Measurements from ENCODE around the gene MOG. TPM values are rescaled to one million over a fixed set of nuclear protein-coding genes. Genes with fewer than 3 reads are reported as not detected.

The MOG gene
- total RNA-seq, 1 experiment from 2014 or later: not detected

DNA sequence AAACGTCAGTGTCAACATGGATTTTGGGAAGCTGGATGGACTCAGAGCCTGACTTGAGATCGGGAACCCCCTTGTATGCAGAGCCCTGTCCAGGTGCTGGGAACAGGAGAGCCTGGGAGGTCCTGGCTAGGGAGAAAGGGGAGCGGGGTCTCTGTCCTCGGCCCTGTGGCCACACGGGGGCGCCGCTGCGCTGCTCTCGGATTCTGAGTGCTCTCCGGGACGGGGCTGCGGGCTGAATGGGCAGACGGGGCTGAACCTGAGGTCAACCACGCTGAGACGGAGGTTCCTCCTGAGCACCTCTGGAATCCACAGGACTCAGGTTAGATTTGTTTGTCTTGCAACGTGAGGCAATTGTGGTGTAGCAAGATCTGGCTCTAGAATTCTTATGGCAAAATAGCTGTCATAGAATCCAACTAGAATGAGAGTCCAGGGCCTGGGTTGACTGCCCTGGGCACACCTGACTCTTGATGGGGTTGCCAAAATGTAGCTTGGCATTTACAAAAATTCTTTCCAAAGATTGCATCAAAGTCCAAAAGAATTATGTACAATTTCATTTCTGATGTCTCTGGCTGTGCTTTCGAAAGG, 45.7 kb downstream of the MOG start:
- H3K4me1 Mint-ChIP-seq (ENCODE audit: low read depth, unreplicated experiment): no peaks in the 10 kb centered on the region
- peak; percentile 89 for TF ChIP-seq CTCF (IDR thresholded peaks at IDR 0.05; ENCODE audit: unreplicated experiment)
- H3K9me3 Mint-ChIP-seq (ENCODE audit: low read depth, unreplicated experiment): no peaks in the 10 kb centered on the region
- BruUV-seq (replicated peaks): no TSS peak
- peaks cover 41% of the 10 kb centered on the region for H3K27me3 Mint-ChIP-seq (ENCODE audit: unreplicated experiment)
- CTCF ChIA-PET: interaction anchor here (0.9 to 1.2 kb wide), 5 partner anchors 9 to 263 kb away, joined by 3 to 6 read pairs (median 3); no protein-coding TSS in a partner anchor
- H3K4me3 Mint-ChIP-seq (ENCODE audit: low read depth, unreplicated experiment): no peak overlapping the region
- H3K36me3 Mint-ChIP-seq (ENCODE audit: insufficient read depth, unreplicated experiment): no peaks in the 10 kb centered on the region
- DNase-seq: peak; percentile 91
- no peak overlapping the region for H3K27ac Mint-ChIP-seq (ENCODE audit: unreplicated experiment)
- intact Hi-C loops (cut with micrococcal nuclease; ENCODE audit: unreplicated experiment): no loop called here

DNA sequence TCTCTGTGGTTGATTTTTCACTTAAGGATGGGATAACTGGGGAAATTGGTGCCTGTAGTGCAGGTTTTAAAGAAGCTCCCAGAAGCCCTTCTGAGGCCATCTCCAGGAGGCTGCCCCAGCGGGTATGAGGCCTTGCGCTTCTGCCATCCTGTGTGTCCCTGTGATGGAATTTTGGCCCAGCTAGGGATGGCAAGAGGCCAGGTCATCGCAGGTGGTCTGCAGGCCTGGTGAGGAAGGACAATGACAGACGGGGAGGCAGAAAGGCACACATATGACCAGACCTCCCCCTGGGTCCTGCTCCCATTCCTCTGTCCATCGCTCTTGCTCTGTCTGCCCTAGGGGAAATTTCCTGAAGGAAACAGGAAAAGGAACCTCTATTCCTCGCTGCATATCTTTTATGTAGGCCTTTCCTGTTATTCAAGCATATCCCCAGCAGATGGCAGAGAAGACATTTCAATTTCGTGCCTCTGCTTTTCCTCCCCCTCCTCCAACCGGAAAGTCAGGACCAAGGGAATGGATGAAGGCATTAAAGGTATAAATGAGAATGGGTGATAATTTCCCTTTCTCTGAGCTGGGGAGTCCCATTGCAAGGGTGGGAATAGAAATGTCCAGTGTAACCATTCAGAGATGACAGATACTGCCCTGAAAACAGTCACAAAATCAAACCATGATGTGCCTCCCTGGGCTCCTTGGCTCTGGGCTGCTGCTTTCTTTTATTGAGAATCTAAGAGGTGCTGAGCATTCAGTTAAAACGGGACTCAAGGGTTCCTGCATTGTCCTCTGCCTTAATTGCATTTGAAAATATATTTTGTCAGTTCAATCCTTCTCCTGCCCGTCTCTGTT, 48.7 kb downstream of the MOG start:
- Mint-ChIP-seq H3K36me3 (ENCODE audit: insufficient read depth, unreplicated experiment) (no peaks in the 10 kb centered on the region), H3K4me1 (ENCODE audit: low read depth, unreplicated experiment) (peaks cover 8% of the 10 kb centered on the region), H3K4me3 (ENCODE audit: low read depth, unreplicated experiment) (no peak overlapping the region), H3K27ac (ENCODE audit: unreplicated experiment) (no peak overlapping the region), H3K9me3 (ENCODE audit: low read depth, unreplicated experiment) (no peaks in the 10 kb centered on the region), H3K27me3 (ENCODE audit: unreplicated experiment) (peaks cover 61% of the 10 kb centered on the region)
- intact Hi-C loops (cut with micrococcal nuclease; ENCODE audit: unreplicated experiment): loop anchor here (1.0 to 5.0 kb wide), 4 partner anchors 33 to 307 kb away; no protein-coding TSS in a partner anchor
- peak; percentile 64 for DNase-seq
- CTCF ChIA-PET: interaction anchor here (0.5 to 0.9 kb wide), 3 partner anchors 12 to 1221 kb away, joined by 3 to 4 read pairs (median 4); no protein-coding TSS in a partner anchor
- BruUV-seq (replicated peaks): no TSS peak
- TF ChIP-seq CTCF (IDR thresholded peaks at IDR 0.05; ENCODE audit: unreplicated experiment): peak; percentile 71

DNA sequence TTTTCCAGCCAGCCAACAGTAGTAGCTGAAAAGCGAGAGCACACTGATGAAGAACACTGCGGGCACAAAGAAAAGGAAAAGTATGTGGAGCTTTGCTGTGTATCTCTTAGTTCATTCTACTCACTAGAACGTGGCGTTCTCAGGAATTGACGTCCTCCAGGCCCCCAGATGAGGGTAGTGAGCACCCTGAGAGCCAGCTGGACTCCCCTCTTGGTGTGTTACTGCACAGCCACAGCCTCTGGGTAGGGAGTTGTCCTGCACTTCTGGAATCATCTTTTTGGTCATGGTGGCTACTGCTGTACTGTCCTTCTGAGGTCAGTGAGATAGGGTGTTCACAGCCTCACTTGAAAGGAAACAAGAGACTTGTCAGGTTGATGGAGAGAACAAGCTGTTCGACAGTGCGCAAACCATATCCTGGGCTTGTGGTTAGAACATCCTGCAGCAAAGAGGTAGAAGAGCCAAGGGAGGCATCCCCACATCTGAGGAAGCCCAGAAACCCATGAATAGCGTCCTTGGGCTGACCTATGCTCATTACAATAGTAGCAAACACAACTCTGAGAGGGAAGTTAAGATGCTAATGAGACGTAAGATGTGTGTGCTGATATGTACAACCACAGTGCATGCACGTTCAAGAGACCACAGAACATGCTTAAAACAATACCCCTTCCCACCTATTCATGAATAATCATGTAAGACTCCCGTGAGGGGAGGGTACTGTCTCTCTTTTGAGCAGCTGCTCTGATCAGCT, 51.7 kb downstream of the MOG start:
- no peak for DNase-seq
- H3K27me3 Mint-ChIP-seq (ENCODE audit: unreplicated experiment): peaks cover 66% of the 10 kb centered on the region
- no TSS peak for BruUV-seq (replicated peaks)
- no peak overlapping the region for H3K4me3 Mint-ChIP-seq (ENCODE audit: low read depth, unreplicated experiment)
- H3K9me3 Mint-ChIP-seq (ENCODE audit: low read depth, unreplicated experiment): no peaks in the 10 kb centered on the region
- H3K36me3 Mint-ChIP-seq (ENCODE audit: insufficient read depth, unreplicated experiment): no peaks in the 10 kb centered on the region
- CTCF ChIA-PET: interaction anchor here (1.2 kb wide), 1 partner anchor 12 kb away, joined by 3 read pairs; no protein-coding TSS in a partner anchor
- no peak overlapping the region for H3K27ac Mint-ChIP-seq (ENCODE audit: unreplicated experiment)
- TF ChIP-seq CTCF (IDR thresholded peaks at IDR 0.05; ENCODE audit: unreplicated experiment): no peak
- H3K4me1 Mint-ChIP-seq (ENCODE audit: low read depth, unreplicated experiment): peaks cover 8% of the 10 kb centered on the region
- intact Hi-C loops (cut with micrococcal nuclease; ENCODE audit: unreplicated experiment): loop anchor here (5.0 kb wide), 2 partner anchors 44 to 304 kb away; no protein-coding TSS in a partner anchor

- CTCF ChIA-PET: no interaction called here
- H3K4me3 Mint-ChIP-seq (ENCODE audit: low read depth, unreplicated experiment): no peak overlapping the region
- DNase-seq: no peak
- intact Hi-C loops (cut with micrococcal nuclease; ENCODE audit: unreplicated experiment): loop anchor here (5.0 kb wide), 2 partner anchors 43 to 303 kb away; no protein-coding TSS in a partner anchor
- H3K27ac Mint-ChIP-seq (ENCODE audit: unreplicated experiment): no peak overlapping the region
- BruUV-seq (replicated peaks): no TSS peak
- H3K4me1 Mint-ChIP-seq (ENCODE audit: low read depth, unreplicated experiment): peaks cover 8% of the 10 kb centered on the region
- TF ChIP-seq CTCF (IDR thresholded peaks at IDR 0.05; ENCODE audit: unreplicated experiment): no peak
- no peaks in the 10 kb centered on the region for H3K36me3 Mint-ChIP-seq (ENCODE audit: insufficient read depth, unreplicated experiment)
- peaks cover 61% of the 10 kb centered on the region for H3K27me3 Mint-ChIP-seq (ENCODE audit: unreplicated experiment)
- no peaks in the 10 kb centered on the region for H3K9me3 Mint-ChIP-seq (ENCODE audit: low read depth, unreplicated experiment)
Observed at GRCh38 chr6:29709188-29709587, 52.3 kb downstream of the MOG start.

All from Calu3 (cell line).